ENCODE results near the gene SHLD1.
"Not testable (repeated sequence)": the region's sequence is repeated elsewhere in the genome, so short reads cannot be mapped to it uniquely, and the experiment has no call there.

The SHLD1 gene

GRCh38 chr20:5781798-5782750 is 31.9 kb downstream of the SHLD1 start:
- no peak for DNase-seq

- no peak for DNase-seq
Observed at GRCh38 chr20:5784735-5785134, 34.5 kb downstream of the SHLD1 start.

GRCh38 chr20:5785146-5785545 is 34.9 kb downstream of the SHLD1 start:
- no peak for DNase-seq

- DNase-seq = no peak
Observed at GRCh38 chr20:5786930-5787795, 37.0 kb downstream of the SHLD1 start.

DNA sequence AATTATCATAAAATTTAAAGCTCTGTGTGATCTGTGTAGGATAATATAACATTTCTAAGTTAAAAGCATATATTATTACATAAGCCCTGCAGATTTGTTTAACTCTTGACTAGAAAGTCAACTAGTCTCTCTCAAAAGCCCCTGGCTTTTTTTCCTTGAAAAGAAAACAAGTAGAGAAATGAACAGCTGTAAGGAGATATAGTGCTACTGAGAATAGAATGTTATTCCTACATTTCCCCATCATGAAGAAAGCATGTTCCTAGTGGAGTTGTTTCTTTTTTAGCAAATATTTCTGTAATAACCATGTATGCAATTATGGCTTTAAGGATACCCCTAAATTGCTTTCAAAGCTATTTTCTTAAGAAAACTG is 37.6 kb downstream of the SHLD1 start:
- no peak for DNase-seq

GRCh38 chr20:5788385-5788895 is 38.2 kb downstream of the SHLD1 start:
- DNase-seq = peak; percentile 42

DNA sequence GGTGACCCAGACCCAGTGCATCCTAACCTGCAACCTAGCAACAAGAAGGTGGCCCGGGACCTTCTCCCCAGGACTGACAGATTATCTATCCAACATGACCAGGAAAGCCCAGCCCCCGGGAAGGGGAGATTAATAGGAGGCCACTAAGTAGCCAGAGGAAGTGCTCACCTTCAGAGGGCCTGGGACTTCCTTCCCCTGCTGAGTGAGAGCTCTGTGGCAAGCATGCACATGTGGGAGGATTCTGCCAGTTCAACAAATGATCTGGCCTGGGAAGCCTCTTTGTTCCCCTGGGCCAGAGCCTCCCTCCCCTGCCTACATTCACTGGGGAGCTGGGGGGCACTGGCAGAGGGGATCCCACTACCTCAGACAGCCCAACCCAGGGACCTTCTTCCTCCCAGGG is 39.6 kb downstream of the SHLD1 start:
- DNase-seq = no peak

DNA sequence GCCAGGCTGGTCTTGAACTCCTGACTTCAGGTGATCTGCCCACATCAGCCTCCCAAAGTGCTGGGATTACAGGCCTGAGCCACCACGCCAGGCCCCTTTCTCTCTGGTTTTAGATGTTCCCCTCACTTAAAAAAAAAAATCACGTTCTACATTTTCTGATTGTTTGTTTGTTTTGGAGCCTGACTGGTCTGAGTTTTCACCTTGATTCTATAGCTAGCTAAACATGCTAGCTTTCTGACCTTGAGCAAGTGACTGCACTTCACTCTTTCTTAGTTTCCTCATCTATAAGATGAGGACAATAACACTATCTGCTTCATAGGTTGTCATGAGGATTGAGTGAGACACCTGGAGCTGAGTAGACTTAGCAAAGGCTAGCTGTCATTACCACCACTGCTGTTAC is 43.7 kb downstream of the SHLD1 start:
- no peak for DNase-seq

DNA sequence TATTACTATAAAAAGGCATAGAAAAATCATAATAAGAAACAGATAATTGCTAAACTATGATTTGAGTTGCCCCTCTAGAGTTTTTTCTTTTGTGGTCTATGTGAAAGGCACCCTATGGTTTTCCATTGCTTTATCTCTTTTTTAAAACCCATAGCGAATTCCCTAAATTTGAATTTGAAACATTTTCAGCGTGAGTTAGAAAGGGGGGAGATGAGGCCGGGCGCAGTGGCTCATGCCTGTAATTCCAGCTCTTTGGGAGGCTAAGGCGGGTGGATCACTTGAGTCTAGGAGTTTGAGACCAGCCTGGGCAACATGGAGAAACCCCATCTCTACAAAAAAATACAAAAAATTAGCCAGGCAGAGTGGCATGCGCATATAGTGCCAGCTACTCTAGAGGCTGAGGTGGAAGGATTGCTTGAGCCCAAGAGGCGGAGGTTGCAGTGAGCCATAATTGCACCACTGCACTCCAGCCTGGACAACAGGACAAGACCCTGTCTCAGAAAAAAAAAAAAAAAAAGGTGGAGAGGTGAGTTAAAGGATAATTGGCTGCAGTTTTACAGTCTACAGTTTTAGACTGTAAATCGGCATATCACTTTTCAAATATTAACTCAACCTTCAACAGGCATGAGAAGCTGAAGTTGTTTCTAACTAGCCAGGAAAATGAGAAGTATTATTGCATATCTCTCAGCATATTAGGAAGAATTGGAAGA is 46.3 kb downstream of the SHLD1 start:
- no peak for DNase-seq

- DNase-seq = no peak
Observed at GRCh38 chr20:5797165-5797564, 47.0 kb downstream of the SHLD1 start.

DNA sequence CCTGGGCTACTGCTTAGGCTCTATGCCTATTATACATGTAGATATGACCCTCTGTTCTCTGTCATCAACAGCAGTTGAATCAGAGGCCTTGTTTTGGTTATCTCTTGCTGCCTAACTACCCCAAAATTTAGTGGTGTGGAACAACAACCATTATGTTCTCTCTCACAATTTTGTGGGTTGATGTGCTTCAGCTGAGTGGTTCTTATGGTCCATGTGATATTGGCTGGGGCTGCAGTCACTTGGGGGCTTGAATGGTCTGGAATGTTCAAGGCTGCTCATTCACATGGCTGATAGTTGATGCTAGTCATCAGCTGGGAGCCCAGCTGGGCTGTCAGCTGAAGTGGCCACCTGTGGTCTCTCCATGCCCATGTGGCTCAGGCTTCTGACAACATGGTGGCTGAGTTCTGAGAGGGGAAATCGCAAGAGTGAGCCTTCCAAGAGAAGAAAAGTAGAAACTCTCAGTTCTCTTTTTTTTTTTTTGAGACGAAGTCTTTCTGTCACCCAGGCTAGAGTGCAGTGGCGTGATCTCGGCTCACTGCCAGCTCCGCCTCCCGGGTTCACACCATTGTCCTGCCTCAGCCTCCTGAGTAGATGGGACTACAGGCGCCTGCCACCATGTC is 47.8 kb downstream of the SHLD1 start:
- peak; percentile 33 for DNase-seq

DNA sequence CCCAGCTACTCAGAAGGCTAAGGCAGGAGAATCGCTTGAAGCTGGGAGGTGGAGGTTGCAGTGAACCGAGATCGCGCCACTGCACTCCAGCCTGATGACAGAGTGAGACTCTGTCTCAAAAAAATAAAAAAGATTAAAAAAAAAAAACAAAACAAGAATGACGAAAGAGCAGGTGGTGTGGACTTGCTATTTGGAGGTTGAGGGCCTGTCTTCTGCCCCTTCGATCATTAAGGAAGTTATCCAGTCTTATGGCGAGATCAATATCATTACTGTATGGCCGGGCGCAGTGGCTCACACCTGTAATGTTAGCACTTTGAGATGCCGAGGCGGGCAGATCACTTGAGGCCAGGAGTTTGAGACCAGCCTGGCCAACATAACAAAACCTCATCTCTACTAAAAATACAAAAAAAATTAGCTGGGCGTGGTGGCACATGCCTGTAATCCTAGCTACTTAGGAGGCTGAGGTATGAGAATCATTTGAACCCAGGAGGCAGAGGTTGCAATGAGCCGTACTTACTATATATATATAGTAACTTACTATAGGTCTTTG is 53.6 kb downstream of the SHLD1 start:
- DNase-seq = not testable (repeated sequence)

GRCh38 chr20:5806457-5807263 is 56.5 kb downstream of the SHLD1 start:
- DNase-seq = no peak

- no peak for DNase-seq
Observed at GRCh38 chr20:5807431-5807830, 57.2 kb downstream of the SHLD1 start.

DNA sequence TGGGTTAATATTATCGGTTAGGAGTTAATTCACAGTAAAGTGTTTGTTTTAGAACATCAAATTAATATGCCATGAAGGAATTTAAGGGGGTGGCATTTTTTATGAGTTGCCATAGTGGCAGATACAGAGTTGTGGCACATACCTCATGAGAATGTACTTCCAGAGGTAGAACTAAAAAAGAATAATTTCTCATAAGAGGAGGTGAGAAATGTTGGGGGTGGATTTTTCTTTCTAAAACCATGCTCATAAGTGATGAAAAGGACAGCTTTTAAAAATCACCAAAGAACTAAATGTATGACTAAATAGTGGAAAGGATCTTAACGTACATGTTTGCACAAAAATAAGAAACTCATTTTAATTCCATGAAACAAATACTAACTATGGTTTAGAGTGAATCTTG is 58.7 kb downstream of the SHLD1 start:
- DNase-seq = no peak

DNA sequence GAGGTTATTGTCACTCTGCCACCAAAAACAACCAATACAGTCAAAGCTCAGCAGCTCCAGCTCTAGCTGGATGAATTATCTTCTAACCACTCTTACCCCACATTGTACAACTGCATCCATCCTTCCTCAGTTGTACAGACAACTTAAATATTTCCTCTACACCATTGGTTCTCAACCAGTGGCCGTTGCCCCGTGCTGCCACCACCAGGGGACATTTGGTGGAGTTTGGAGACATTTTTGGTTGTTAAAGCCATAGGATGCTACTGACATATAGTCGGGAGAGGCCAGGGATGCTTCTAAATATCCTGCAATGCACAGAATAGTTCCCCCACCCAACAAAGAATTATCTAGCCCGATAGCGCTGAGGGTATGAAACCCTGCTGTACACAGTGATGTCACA is 59.3 kb downstream of the SHLD1 start:
- no peak for DNase-seq

GRCh38 chr20:5810800-5811422 is 60.7 kb downstream of the SHLD1 start:
- DNase-seq = no peak

DNA sequence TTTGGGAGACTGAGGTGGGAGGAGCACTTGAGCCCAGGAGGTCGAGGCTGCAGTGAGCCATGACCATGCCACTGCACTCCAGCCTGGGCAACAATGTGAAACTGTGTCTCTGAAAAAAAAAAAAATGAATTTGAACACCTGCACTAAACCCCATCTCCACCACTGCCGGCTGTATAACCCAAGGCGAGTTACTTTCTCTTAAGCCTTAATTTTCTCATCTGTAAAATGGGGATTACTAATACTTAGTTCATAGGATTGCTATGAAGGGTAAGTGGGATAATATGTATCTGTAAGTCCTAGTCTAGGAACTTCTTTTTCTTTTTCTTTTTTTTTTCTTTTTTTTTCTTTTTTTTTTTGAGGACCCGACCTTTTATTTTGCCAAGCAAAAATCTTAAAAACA is 61.5 kb downstream of the SHLD1 start:
- no peak for DNase-seq

DNA sequence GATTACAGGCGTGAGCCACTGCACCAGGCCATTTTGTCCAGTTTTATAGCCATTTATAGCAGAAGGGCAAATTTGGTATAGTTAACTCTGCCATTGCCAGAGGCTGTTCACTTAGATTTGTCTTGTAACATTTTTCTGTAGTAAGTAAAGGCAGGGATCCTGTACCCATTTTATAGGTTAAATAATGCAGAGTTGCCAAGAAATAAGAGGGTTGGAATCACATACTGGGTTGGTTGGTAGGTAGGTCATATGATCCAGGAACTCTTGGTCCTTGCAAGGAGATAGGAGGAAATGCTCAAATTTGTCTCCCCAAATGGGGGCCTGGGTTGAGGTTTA is 68.1 kb downstream of the SHLD1 start:
- DNase-seq = no peak

- DNase-seq = no peak
Observed at GRCh38 chr20:5820738-5821137, 70.5 kb downstream of the SHLD1 start.

DNA sequence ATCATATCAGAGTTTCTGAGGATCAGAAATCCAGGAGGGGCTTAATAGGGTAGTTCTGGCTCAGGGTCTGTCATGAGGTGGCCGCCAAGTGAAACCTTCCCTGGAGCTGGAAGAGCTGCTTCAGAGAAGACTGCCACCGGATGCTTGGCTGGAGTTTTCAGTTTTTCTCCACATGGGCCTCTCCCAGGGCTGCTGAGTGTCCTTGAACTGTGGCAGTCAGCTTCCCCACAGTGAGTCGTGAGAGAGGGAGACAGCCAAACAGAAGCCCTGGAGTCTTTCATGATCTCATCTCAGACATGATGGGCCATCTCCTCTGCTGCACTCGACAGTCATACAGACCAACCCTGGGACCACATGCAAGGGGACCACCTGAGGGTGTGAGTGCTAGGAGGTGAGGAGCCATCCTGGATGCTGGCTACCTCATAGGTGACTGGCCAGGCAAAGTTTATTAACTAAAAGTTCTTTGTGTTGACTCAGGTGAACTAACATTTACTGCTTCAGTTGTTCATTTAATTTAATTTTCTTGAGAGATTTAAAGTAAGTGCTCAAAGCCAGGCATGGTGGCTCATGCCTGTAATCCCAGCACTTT is 71.5 kb downstream of the SHLD1 start:
- DNase-seq = no peak

Data from NCI-H524 treated with DMSO at 0.1 percent for 48 hours (cell line).